Spleen (tissue), 11 donors: Measurements from ENCODE around the gene ALG11. TPM values are rescaled to one million over a fixed set of nuclear protein-coding genes. Genes with fewer than 3 reads are reported as not detected.

Experiments used
- DNase-seq: peaks from one replicate; pipeline ENCODE4 v3.0.0-alpha.2; 2020
- H3K27ac ChIP-seq, 8 donors: fragments of 200-600 bp; sonication (generic) in 7 of 8; 1 replicate in 4 of 8; 2 replicates in 4 of 8; pipeline versions ENCODE4 v1.5.0 to v1.8.0; 2016 to 2021; ENCODE audit warnings: inconsistent platforms in 4 of 8, mild to moderate bottlenecking in 4 of 8, moderate library complexity in 1 of 8
- H3K27me3 ChIP-seq, 7 donors: fragments of 200-600 bp; sonication (generic) in 6 of 7; replicated peaks in 1 of 7; 1 replicate in 4 of 7; 2 replicates in 3 of 7; pipeline versions ENCODE4 v1.5.0 to v1.8.0; 2016 to 2021; ENCODE audit warnings: inconsistent platforms in 3 of 7, mild to moderate bottlenecking in 1 of 7
- H3K36me3 ChIP-seq, 6 donors: fragments of 200-600 bp; sonication (generic) in 5 of 6; 1 replicate in 4 of 6; 2 replicates in 2 of 6; pipeline versions ENCODE4 v1.5.0 to v1.8.0; 2016 to 2021; ENCODE audit warnings: inconsistent platforms in 2 of 6
- H3K4me1 ChIP-seq, 6 donors: fragments of 200-600 bp; sonication (generic) in 5 of 6; 1 replicate in 3 of 6; 2 replicates in 3 of 6; pipeline versions ENCODE4 v1.5.0 to v1.8.0; 2016 to 2021; ENCODE audit warnings: inconsistent platforms in 3 of 6
- H3K4me3 ChIP-seq, 8 donors: fragments of 200-600 bp; sonication (generic) in 7 of 8; 1 replicate in 4 of 8; 2 replicates in 4 of 8; pipeline versions ENCODE4 v1.5.0 to v1.8.0; 2016 to 2021; ENCODE audit warnings: inconsistent platforms in 4 of 8, mild to moderate bottlenecking in 4 of 8, moderate library complexity in 2 of 8
- H3K9me3 ChIP-seq, 8 donors: fragments of 200-600 bp; sonication (generic) in 7 of 8; 1 replicate in 4 of 8; 2 replicates in 4 of 8; pipeline versions ENCODE4 v1.5.0 to v1.8.0; 2016 to 2021; ENCODE audit warnings: inconsistent platforms in 4 of 8
- CTCF ChIP-seq, 11 experiments: fragments of 200-600 bp in 7 of 11; fragments of 450-650 bp in 4 of 11; sonication (generic) in 4 of 11; IDR thresholded peaks in 8 of 11; conservative IDR thresholded peaks in 3 of 11; 1 replicate in 7 of 11; 2 replicates in 4 of 11; pipeline versions ENCODE4 v1.4.0 to v1.8.0; 2016 to 2021; ENCODE audit warnings: antibody characterized with exemption in 11 of 11, inconsistent platforms in 4 of 11, mild to moderate bottlenecking in 1 of 11
- POLR2A ChIP-seq, 3 donors: fragments of 450-650 bp; IDR thresholded peaks; one replicate each; pipeline ENCODE4 v1.5.1; 2017; ENCODE audit warnings: antibody characterized with exemption in 3 of 3, mild to moderate bottlenecking in 1 of 3
- POLR2AphosphoS5 ChIP-seq, 3 donors: sonication (generic); formaldehyde crosslinking; IDR thresholded peaks; one replicate each; pipeline ENCODE4 v1.5.1; 2017; ENCODE audit warnings: antibody characterized with exemption in 3 of 3
- WGBS, 5 donors: extraction: QIAGEN DNeasy Blood & Tissue Kit in 3 of 5; methylation state at CpG; one replicate each; pipeline versions ENCODE4 v1.1.5 to v1.1.7; 2013 to 2018; 5-methylcytosine and 5-hydroxymethylcytosine counted together
- intact Hi-C: fragments of 100-400 bp; cut with DNase I; formaldehyde crosslinking; loops from one replicate; pipeline ENCODE4 v1.15.0; 2023; ENCODE audit warnings: low total_unique reads
- polyA plus RNA-seq, 3 donors: library from polyadenylated mRNA; stranded (reverse); fragments of 200-250 nt; gene quantifications; one replicate each; pipeline ENCODE4 v1.2.1, GENCODE V29; 2013
- total RNA-seq, 7 donors: library from RNA; depleted of rRNA in 3 of 7; stranded (reverse); fragments of >200 nt in 3 of 7; fragmentation: NEBNext Ultra II Directional in 4 of 7; extraction: Animal tissue kit (Norgen Biotek cat#: 25700) in 4 of 7; gene quantifications; one replicate each; pipeline versions ENCODE4 v1.1.0 to v1.2.1, GENCODE V29; 2016 to 2021
- donor health status: healthy with polysubstance abuse.
- donor health status: DM: no; HTN: no; CAD: no; lungs with moderate emphysema.
- donor health status: DM: no; HTN: no; CAD: no.
- donor health status: Bipolar disorder and iron deficiency.
- donor health status: healthy.
- donor health status: DM: no; HTN: no; CAD: no.
- donor health status: DM: yes; HTN: yes; CAD: no.

ALG11 gene
- total and polyA plus RNA-seq, 10 donors, result 3.0 to 32.2 (median 27.6) TPM

GRCh38 chr13:52070929-52071523, 58.8 kb downstream of the ALG11 start:
- Histone ChIP-seq H3K27ac (no peak overlapping the region), H3K27me3 (peaks cover 0 to 12% (median 0%) of the 10 kb centered on the region in 7 donors), H3K4me3 (no peak overlapping the region), H3K9me3 (peaks cover 0 to 59% (median 41%) of the 10 kb centered on the region in 8 donors), H3K4me1 (no peaks in the 10 kb centered on the region), H3K36me3 (no peaks in the 10 kb centered on the region)
- intact Hi-C loops, result no loop called here
- TF ChIP-seq POLR2AphosphoS5 (IDR thresholded peaks at IDR 0.05) (no peak), POLR2A (IDR thresholded peaks at IDR 0.05) (no peak), CTCF (IDR thresholded peaks at IDR 0.05 in 8 of 11, conservative IDR thresholded peaks at IDR 0.05 in 3 of 11) (no peak)
- DNase-seq, result no peak
- 85 to 93% (median 87%) methylated on average over 1 of the region's 1 CpG for WGBS, 5 donors

Other genes starting within 250 kb of the ALG11 start
- 10 to 100 TPM; 11.3 to 22.8 (median 17.8) TPM for gene DHRS12, start 208.2 kb upstream of the ALG11 start, total RNA-seq
- gene DHRS12, start 208.2 kb upstream of the ALG11 start, polyA plus RNA-seq, result 10 to 100 TPM; 13.5 to 18.8 (median 15.1) TPM
- 1 to 10 TPM in 5 of 7 donors, under 1 TPM in 2; 0.39 to 3.3 (median 1.7) TPM for gene TMEM272, start 167.2 kb upstream of the ALG11 start, total RNA-seq
- under 1 TPM; 0.03 to 0.20 (median 0.06) TPM for gene TMEM272, start 167.2 kb upstream of the ALG11 start, polyA plus RNA-seq
- gene CCDC70, start 150.4 kb upstream of the ALG11 start, total RNA-seq, result not detected
- gene CCDC70, start 150.4 kb upstream of the ALG11 start, polyA plus RNA-seq, result not detected
- gene ATP7B, start 948 bp upstream of the ALG11 start, total RNA-seq, result 1 to 10 TPM; 1.4 to 3.7 (median 2.8) TPM
- under 1 TPM; 0.17 to 0.32 (median 0.24) TPM for gene ATP7B, start 948 bp upstream of the ALG11 start, polyA plus RNA-seq
- 10 to 100 TPM; 12.7 to 20.2 (median 17.2) TPM for gene UTP14C, start 12.3 kb downstream of the ALG11 start, total RNA-seq
- gene UTP14C, start 12.3 kb downstream of the ALG11 start, polyA plus RNA-seq, result 1 to 10 TPM; 2.2 to 3.7 (median 2.4) TPM
- gene NEK5, start 116.7 kb downstream of the ALG11 start, total RNA-seq, result under 1 TPM in 3 of 7 donors, not detected in 4; 0.10 to 0.30 (median 0.26) TPM
- under 1 TPM; 0.04 to 0.11 (median 0.06) TPM for gene NEK5, start 116.7 kb downstream of the ALG11 start, polyA plus RNA-seq
- gene NEK3, start 147.2 kb downstream of the ALG11 start, total RNA-seq, result 10 to 100 TPM in 5 of 7 donors, 1 to 10 TPM in 2; 6.7 to 21.1 (median 10.5) TPM
- gene NEK3, start 147.2 kb downstream of the ALG11 start, polyA plus RNA-seq, result 10 to 100 TPM; 13.2 to 41.4 (median 25.4) TPM